HL-60 (cell line): Measurements from ENCODE around the gene KRT6C.

Experiments used
- DNase-seq, 2 experiments: peaks; one replicate each; pipeline ENCODE4 v3.0.0-alpha.2; 2010 to 2020; ENCODE audit warnings: low read depth in 1 of 2, low spot score in 1 of 2
- H3K27ac ChIP-seq: fragments of 250-450 bp; sonication (Bioruptor Pico); replicated peaks from 2 replicates; pipeline ENCODE4 v1.5.1; 2020; ENCODE audit warnings: mild to moderate bottlenecking, moderate library complexity
- H3K27me3 ChIP-seq: fragments of 250-450 bp; sonication (Bioruptor Pico); 2 replicates; pipeline ENCODE4 v1.5.1; 2021; ENCODE audit warnings: mild to moderate bottlenecking, moderate library complexity; ENCODE audit not compliant: insufficient read depth, poor library complexity, severe bottlenecking
- H3K4me3 ChIP-seq: replicated peaks from 2 replicates; pipeline ENCODE4 v1.5.1; 2011; ENCODE audit warnings: mild to moderate bottlenecking, control low read depth, low read length; ENCODE audit not compliant: insufficient read depth
- GABPA ChIP-seq: IDR thresholded peaks from 2 replicates; pipeline ENCODE4 v1.6.1; 2012; ENCODE audit warnings: low read depth
- POLR2AphosphoS5 ChIP-seq: IDR thresholded peaks from 2 replicates; pipeline ENCODE4 v1.6.1; 2012; ENCODE audit warnings: low read depth
- SPI1 ChIP-seq: IDR thresholded peaks from 2 replicates; pipeline ENCODE4 v1.6.1; 2012; ENCODE audit warnings: low read depth, mild to moderate bottlenecking, borderline replicate concordance
- TF ChIP-seq, protein P1 (sequence below): IDR thresholded peaks from one replicate; pipeline ENCODE4 v1.5.1; 2011; ENCODE audit warnings: low read length, control low read depth, inconsistent platforms; ENCODE audit not compliant: insufficient read depth
- TF ChIP-seq, protein P2 (sequence below): IDR thresholded peaks from 2 replicates; pipeline ENCODE4 v1.6.1; 2012; ENCODE audit warnings: low read depth; ENCODE audit not compliant: insufficient replicate concordance

The KRT6C gene

DNA sequence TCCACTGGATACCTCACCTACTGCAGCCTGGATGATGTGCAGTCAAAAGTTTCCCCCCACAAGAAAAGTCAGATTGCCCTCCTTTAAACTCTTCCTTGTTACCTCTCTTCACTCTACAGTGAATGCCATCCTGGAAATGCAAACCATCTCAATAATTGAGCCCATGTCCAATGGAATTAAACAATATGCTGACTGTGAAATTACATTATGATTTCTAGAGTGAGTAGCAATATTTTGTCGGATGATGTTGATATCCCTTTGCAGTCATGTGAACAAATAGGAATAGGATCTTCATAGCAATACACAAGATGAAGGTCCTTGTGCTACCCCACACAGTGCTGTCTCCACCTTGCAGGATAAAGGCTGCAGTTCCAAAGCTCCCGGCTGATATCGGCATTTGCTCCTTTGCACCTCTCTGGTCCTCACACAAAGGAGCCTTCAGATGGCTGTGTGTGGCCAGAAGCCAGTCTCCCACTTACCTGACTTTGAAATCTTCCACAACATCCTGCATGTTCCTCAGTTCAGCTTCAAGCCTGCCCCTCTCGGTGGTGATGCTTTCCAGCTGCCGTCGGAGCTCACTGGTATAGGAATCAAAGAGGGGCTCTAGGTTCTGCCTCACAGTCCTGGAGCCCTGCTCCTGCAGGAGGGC, 40.9 kb downstream of the KRT6C start:
- peaks cover 3% of the 10 kb centered on the region for H3K27me3 ChIP-seq
- H3K27ac ChIP-seq, result no peak overlapping the region
- no peak overlapping the region for H3K4me3 ChIP-seq
- TF ChIP-seq, protein P1, sequence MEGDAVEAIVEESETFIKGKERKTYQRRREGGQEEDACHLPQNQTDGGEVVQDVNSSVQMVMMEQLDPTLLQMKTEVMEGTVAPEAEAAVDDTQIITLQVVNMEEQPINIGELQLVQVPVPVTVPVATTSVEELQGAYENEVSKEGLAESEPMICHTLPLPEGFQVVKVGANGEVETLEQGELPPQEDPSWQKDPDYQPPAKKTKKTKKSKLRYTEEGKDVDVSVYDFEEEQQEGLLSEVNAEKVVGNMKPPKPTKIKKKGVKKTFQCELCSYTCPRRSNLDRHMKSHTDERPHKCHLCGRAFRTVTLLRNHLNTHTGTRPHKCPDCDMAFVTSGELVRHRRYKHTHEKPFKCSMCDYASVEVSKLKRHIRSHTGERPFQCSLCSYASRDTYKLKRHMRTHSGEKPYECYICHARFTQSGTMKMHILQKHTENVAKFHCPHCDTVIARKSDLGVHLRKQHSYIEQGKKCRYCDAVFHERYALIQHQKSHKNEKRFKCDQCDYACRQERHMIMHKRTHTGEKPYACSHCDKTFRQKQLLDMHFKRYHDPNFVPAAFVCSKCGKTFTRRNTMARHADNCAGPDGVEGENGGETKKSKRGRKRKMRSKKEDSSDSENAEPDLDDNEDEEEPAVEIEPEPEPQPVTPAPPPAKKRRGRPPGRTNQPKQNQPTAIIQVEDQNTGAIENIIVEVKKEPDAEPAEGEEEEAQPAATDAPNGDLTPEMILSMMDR, result no peak
- TF ChIP-seq, protein P2, sequence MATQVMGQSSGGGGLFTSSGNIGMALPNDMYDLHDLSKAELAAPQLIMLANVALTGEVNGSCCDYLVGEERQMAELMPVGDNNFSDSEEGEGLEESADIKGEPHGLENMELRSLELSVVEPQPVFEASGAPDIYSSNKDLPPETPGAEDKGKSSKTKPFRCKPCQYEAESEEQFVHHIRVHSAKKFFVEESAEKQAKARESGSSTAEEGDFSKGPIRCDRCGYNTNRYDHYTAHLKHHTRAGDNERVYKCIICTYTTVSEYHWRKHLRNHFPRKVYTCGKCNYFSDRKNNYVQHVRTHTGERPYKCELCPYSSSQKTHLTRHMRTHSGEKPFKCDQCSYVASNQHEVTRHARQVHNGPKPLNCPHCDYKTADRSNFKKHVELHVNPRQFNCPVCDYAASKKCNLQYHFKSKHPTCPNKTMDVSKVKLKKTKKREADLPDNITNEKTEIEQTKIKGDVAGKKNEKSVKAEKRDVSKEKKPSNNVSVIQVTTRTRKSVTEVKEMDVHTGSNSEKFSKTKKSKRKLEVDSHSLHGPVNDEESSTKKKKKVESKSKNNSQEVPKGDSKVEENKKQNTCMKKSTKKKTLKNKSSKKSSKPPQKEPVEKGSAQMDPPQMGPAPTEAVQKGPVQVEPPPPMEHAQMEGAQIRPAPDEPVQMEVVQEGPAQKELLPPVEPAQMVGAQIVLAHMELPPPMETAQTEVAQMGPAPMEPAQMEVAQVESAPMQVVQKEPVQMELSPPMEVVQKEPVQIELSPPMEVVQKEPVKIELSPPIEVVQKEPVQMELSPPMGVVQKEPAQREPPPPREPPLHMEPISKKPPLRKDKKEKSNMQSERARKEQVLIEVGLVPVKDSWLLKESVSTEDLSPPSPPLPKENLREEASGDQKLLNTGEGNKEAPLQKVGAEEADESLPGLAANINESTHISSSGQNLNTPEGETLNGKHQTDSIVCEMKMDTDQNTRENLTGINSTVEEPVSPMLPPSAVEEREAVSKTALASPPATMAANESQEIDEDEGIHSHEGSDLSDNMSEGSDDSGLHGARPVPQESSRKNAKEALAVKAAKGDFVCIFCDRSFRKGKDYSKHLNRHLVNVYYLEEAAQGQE, result no peak
- TF ChIP-seq GABPA, result no peak
- TF ChIP-seq POLR2AphosphoS5, result no peak
- no peak for TF ChIP-seq SPI1
- no peak for DNase-seq

DNA sequence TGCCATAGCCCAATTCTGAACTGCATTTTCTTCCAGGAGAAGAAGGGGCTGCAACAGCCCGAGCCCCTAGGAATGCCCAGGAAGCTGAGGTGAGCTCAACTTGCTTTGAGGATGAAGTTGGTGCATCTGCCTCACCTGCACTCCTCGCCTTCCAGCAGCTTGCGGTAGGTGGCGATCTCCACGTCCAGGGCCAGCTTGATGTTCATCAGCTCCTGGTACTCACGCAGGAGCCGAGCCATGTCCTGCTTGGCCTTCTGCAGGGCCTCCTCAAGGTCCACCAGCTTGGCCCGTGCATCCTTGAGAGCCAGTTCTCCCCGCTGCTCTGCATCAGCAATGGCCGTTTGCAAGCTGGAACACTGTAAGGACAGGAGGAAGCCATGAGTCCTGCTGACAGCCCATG, 45.5 kb downstream of the KRT6C start:
- peaks cover 3% of the 10 kb centered on the region for H3K27me3 ChIP-seq
- no peak for DNase-seq
- H3K27ac ChIP-seq, result no peak overlapping the region
- TF ChIP-seq SPI1 (no peak), POLR2AphosphoS5 (no peak), GABPA (no peak)
- TF ChIP-seq, protein P2, result no peak
- TF ChIP-seq, protein P1, result no peak
- H3K4me3 ChIP-seq, result no peak overlapping the region

DNA sequence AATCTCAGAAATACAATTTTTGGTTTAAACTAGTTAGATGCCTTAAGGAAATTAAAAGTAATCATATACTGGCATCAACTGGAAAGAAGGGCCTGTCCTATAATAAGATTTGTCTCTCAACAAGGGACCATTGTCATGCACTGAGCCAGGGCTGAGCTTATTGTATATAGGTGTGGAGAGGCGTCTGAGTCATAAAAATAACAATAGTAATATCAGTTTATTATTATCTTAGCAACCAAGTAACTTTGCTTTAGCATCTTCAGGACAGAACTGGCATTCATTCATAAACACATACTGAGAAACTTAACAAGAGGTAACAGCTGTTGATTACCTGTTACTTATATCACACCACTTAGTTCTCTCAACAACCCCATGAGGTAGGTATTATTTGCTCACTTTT, 46.5 kb downstream of the KRT6C start:
- H3K4me3 ChIP-seq, result no peak overlapping the region
- TF ChIP-seq, protein P1, result no peak
- TF ChIP-seq GABPA (no peak), SPI1 (no peak), POLR2AphosphoS5 (no peak)
- TF ChIP-seq, protein P2, result no peak
- no peak overlapping the region for H3K27ac ChIP-seq
- no peak for DNase-seq
- H3K27me3 ChIP-seq, result peaks cover 3% of the 10 kb centered on the region
